Measurements from ENCODE around the gene RTN4R.
A peak's percentile ranks its signal among the peaks of the same experiment; 100 is the strongest.

RTN4R gene

DNA sequence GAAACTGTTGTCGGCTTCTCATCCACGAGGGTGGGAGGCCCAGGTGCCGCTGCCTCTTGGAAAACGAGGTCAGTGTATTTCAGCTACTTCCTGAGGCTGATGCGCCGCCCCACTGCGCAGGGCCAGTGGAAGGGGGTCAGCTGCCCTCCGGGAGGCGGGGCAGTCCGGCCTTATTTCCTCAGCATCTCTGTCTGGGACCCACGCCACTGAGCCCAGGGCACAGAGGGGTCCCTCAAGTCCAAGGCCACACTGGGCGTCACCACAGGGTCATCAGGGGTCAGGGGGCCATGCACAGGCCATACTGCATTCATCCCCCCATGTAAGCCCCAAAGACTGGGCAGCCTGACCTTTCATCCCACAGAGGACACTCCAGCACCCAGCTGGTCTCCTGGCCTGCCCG is 12.1 kb downstream of the RTN4R start:
- no peak for DNase-seq

DNA sequence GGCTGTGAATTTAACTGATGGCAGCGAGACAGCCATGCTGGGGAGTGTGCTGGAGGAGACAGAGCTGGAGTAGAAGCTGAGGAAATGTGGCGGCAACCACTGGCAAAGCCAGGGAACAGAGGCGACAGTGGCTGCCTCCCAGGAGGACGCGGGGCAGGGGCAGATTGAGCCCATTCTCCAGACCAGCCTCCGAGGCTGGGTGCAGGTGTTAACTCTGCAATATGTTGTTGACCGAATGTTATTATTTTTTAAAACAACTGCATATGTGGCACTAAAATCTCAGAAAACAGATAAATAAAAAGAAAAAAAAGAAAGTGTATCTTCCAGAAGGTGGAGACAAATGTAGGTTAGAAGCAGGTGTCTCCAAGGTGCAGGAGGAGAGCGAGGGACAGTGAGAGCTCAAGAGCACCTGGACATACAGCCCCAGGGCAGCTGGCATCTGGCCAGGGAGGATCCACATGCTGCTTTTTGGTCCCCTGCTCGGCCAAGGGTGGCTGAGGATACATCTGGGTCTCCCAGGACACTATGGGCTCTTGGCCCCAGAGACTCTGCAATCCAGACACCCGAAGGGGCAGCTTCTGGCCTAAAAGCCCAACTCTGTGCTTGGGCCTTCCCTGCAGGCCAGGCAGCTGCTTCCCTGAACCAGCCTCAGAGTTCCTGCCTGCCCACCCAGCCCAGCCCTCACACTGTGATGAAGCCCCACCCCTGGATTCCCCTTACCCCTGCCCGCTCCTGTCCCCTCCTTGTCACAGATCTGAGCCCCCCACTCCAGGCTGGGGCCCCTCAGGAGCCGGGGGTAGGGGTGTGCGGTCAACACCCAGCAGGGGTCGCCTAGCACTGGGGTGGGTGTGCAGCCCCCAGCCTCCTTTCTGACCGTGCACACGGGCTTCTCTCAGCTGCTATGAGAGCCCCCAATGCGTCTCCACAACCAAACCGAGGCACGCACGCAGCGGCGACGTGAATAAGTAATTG is 12.9 kb downstream of the RTN4R start:
- no peak for DNase-seq

DNA sequence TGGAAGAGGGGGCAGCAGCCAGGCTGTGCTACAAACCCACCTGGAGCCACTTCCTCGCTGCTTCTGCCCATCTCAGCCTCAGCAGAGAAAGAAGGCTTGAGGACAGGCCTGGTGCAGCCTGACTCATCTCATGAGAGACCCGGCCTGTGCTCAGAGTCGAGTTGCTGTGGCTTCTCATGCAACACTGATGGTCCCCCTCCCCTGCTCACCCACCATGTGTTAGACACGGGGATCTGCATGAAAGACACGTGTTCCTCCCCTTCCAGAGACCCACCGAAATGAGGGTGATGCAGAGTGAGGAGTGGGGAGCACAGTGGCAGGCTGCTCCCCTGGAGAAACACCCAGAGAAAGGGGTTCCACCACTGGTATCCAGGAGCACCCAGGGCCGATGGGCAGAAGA is 15.0 kb downstream of the RTN4R start:
- no peak for DNase-seq

DNA sequence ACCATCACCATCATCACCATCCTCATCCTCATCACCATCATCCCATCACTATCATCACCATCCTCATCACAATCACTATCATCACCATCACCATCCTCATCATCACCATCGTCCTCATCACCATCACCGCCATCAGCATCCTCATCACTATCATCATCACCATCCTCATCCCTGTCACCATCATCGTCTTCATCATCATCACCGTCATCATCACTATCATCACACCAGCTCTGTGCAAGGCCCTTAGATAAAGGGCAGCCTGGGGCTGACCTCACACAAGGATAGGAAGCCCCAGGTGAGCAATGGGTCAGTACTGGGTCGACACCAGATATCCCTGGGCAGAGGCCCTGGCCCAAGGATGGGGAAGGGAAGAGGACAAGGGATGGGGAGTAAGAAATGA is 16.1 kb downstream of the RTN4R start:
- no peak for DNase-seq

DNA sequence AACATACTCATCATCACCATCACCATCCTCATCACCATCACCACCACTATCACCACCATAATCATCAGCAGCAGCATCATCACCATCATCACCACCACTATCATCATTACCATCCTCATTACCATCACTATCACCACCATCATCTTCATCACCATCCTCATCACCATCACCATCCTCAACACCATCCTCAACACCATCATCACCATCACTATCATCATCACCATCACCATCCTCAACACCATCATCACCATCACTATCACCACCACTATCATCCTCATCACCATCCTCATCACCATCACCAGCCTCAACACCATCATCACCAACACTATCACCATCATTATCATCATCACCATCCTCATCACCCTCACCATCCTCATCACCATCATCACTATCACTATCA is 16.6 kb downstream of the RTN4R start:
- no peak for DNase-seq

DNA sequence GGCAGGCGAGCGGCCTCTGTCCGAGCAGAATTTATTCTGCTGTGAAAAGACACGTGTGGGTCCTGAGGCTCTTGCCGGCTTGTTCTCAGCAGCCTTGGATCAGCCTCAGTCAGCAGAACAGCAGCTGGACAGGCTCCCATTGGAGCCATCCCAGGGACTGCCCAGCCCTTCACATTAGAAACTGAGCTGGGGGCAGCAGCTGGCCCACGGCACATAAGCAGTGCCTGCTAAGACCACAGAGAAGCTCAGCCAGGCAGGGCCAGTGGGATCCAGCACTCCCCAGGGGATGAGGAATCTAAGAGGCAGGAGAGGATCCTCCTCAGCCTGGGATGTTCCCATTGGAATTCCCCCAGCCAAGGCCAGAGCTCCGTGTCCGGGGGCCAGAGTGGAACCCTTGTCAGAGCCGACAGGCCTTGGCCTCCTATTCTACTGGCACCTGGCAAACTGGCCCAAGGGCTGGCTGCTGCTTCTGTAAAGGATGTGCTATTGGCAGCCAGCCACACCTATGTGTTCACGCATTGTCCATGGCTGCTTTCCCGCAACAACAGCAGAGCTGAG is 18.2 kb downstream of the RTN4R start:
- no peak for DNase-seq

DNA sequence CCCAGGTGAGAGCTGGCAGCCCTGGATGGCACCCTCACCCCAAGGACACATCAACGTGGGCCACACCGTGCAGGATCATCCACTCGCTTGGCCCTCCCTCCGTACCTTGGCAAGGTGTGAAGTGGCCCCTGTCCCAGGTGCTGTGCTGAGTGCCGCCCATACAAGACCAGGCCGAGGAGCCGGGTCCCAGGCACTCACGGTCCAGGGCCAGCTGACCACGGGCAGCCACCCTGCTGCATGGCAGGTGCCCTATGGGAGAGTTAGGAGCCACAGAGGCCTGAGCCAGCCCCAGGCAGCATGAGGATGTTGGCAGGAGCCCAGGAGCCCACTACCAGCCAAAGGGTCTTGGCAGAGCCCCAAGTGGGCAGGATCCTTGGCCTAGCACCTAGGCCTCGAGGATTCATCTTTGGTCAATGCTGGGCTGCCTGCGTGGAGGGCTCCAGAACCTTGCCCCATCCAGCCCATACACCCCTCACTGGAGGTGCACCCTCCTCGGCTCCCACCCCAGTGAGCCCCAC is 19.6 kb downstream of the RTN4R start:
- no peak for DNase-seq

DNA sequence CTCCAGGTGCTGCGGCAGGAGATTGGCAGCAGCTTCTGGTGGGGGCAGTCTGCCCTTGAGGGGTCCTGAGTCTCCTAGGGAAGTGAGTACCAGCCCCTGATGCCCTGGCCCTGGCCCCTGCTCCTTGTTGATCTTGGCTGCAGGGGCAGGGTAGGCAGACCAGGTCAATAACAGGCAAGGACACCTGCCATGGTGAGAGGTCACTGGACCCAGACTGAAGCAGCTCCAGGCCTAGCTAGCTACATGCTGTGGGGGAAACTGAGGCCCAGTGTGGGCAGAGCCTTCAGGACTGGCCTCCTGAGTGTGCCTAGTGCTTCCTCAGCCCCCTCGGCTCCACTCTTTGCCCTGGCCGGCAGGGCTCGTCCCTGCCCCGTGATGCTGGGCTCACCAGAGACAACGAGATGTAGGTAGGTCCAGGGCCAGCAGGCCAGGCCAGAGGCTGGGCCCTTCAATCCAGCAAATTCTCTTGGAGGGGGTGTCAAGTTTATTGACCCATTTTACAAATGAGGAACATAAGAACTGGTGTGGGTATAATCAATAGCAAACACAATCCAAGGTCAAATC is 20.4 kb downstream of the RTN4R start:
- DNase-seq: no peak

DNA sequence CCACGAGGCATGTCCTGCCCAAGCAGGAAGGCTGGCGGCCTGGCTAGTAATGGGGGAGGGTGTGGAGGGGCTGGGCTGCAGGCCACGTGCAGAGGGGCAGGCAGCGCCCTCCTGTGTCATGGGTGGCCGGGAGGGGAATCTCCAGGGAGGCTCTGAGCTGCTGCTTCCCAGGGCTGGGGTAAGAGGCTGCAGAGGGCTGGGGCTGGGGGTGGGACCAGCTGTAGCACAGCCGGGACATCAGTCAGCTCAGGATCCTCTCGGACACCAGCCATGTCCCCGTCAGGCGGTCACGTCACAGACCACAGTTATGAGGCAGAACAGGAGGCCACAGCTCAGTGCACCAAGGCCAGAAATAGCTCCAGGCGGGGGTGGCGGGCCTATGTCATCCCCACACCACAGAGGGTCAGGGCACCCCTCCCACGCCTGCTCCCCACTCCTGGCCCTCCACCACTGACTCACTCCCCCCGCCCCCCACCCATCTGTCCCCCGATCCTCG is 21.1 kb downstream of the RTN4R start:
- DNase-seq: no peak

DNA sequence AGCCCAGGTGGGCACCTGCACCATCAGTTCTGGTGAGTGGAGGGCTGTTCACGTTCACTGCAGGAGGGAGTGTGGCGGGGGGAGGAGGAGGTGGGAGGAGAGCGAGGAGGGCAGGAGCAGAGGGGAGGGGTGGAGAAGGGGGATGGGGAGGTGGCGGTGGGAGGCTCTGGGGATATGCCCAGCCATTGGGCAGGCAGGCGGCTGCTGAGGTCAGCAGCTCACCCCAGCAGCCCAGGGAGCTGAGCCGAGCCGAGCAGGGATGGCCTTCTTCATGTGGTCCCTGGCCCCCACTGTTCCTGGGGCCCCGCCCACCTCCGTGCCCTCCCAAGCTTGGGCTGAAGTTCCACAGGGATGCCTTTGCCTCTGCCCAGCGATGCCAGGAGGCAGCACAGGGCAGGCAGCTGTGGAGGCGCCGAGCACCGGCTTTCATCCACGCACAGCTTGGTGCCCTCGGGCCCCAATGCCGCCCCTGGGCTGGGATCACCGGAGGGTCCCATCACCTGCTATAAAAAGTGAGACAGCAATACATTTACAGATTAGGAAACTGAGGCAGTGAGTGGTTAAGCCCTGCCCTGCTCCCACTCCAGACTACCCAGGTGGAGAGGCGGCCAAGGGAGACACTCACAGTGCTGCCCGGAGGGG is 21.6 kb downstream of the RTN4R start:
- DNase-seq: no peak

DNA sequence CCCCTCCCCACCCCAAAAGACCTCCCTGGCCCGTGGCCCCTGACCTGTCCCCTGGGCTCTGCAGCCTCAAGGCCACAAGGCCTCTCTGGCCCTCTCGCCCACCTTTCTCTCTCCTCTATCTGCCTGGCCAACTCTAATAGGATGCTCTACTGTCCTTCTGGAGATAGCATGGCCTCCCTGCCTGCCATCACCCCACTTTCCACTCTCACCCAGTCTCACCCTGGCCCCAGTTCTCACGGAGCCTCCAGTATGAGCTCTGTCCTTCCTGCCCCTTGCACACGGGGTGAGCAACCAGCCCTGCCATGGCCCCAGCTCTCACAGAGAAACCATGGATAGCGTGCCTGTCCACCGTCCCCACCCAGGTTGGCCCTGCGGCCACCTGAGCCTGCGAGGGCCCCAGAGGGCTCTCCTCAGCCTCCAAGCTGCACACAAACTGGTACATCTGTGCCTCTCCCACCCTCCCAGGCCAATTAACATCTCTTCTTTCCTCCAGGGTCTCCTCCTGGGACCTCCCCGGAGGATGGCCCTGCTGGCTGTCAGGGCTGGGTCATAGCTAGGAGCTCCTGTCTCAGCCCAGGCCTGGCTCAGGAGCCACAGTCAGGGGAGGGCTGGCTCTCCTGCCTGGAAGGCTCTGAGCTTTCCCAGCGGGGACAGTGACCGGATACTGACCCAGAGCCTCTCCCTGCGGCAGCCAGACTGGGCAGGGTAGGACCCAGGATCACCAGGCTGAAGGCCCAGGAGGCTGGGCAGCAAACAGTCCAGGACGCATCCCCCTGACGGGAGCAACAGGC is 22.3 kb downstream of the RTN4R start:
- no peak for DNase-seq

DNA sequence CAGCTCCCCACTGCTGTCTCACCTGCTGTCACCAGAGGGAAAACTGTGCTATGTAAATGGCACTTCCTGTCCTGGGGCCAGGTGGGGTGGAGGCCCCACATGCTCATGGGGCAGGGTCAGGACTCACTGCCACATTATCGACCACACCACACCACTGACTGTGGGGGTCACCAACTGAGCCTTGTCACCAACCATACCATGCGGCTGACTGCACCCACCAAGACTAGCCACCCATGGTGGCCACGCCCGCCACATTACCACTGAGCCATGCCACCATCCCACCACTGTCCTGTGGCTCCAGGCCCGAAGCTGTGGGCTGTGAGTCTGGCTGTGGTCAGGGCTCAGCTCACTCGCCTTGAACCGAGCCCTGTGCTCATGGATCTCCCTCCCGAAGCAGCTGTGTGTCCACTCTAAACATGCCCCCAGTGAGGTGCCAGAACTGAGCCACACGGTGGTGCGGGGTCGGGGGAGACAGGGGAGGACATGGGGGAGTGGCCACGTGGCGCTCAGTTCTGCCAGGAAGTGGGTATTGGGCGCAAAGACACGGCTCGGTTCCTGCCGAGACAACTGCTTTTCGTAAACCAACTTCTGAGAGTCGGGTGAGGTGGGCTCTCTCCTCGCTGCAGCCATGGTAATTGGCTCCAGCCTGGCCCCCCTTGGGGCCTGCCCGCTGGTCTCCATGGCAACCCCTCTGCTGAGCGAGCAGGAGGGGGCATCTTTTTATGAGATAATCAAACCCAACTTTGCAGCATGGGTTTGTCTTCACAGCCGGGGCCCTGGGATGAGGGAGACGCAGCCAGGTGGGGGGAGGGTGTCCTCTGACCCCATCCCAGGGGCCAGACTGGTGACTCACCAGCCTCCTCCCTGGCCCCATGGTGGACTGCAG is 23.2 kb downstream of the RTN4R start:
- no peak for DNase-seq

DNA sequence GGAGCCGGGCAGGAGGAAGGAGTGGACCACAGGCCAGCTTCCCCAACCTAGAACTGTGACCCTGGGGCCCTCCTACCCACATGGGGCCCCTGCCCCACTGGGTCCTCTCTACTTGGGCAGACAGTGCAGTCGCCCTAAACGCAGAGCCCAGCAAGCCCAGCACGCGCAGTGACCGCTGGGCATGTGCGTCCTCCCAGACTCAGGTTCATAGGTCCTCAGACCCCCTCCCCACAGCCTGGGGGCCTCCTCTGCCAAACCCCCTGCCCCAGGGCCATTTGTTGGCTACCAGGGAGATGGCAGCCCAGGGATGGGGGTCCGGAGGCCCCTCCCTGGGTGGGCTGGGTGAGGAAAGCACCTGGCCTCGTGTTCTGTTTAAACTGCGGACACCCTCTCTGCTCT is 23.9 kb downstream of the RTN4R start:
- no peak for DNase-seq

DNA sequence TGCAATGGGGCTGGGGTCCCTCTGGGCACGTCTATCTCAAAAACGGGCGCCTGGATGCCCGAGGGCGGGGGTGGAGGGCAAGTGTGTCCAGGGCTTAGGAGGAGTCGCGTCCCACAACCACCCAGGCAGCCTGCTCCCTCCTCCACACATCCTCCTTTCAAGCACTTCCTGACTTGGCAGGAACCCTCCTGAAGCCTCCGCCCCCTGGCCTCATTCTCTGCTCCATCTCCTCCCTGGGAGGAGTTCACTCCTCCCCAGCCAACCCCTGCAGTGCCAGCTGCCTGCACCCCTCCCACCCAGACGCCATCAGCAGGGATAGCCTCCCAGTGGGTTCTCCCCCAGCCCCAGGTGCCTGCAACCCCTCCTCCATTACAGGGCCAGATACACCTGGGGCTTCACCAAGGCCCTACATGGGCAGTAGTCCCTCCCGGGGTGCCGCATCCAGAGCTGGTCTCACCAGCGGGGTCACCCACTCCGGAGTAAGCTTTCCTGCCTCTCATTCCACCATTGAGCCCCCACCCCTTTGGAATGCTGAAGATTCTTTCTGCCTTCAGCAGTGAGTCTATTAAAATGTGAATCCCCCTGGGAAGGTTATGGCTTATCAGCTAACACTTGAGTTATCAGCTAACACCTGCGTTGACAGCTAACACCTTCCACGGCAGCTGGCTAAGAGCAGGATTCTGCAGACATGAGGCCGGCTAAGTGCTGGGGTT is 24.4 kb downstream of the RTN4R start:
- peak in 1 of 2 experiments; percentile 53 for DNase-seq

DNA sequence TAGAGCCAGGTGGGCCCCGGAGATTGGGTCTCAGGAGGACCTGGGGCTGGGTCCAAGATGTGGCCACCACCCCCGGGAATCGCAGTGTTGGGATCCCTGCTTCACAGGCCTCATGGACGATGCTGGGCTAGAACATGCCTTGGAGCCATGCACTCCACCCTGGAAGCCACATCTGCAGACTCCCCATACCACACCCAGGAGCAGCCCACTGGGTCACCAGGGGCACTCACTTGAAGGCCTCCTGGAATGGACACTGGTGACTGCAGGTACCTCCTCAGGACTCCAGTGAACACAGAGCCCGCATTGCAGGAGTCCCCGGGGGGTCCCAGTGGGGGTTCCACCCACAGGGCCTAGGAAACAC is 25.0 kb downstream of the RTN4R start:
- DNase-seq: no peak

DNA sequence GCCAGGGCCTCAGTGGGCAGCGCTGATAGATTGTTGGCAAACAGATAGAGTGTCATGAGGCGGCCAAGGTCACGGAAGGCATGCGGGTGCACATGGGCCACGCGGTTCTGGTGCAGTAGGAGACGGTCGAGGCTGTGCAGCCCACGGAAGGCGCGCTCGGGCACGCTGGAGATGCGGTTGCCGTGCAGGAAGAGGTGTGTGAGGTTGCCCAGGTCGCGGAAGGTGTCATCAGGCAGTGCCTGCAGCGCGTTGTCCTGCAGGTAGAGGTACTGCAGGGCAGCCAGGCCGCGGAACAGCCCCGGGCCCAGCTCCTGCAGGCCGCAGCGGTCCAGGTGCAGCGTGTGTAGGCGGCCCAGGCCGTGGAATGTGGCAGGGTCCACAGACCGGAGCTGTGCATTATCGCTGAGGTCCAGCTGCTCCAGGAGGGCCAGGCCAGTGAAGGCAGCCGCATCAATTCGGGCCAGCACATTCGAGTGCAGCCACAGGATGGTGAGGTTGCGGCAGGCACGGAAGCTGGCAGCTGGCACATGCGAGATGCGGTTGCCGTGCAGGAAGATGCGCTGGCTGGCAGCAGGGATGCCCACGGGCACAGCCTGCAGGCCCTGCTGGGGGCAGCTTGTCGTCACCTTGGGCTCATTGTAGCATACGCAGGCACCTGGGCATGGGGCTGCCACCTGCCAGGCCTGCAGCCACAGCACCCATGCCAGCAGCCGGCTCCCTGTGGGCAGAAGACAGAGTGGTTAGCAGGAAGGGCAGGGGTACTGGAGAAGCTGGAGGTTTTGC is 25.5 kb downstream of the RTN4R start:
- no peak for DNase-seq

DNA sequence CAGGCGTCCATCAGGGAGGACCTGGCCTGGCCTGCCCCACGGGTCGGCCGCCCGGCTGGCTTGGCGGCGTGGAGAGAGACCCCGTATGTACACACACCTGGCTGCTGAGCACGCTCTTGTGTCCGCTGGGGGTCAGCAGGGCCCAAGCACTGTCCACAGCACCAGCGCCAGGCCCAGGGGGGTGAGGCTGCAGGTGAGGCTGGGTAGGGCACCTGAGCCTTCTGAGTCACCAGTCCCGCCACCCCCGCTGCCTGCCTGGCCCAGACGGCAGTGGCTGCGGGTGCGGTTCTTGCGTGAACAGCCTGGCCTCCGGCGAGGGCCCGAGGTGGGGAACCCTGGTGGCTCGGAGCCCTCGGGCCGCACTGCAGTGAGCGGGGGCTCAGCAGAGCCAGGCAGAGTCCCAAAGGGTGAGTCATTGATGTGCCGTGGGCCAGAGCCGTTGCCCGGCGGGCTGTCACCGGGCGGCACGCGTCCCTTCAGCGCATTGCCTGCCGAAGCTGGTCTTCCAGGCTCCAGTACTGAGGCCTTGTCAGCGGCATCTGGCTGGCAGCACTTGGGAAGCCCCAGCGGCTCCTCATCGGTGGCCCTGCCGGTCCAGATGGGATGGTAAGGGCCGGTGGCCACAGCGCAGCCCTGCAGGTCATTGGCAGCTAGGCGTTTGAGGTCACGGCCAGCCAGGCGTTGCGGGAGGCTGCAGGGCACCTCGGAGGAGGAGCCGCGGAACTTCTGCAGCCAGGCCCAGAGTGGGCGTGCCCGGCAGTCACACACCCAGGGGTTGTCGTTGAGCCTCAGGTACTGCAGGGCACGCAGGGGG is 26.3 kb downstream of the RTN4R start:
- no peak for DNase-seq

DNA sequence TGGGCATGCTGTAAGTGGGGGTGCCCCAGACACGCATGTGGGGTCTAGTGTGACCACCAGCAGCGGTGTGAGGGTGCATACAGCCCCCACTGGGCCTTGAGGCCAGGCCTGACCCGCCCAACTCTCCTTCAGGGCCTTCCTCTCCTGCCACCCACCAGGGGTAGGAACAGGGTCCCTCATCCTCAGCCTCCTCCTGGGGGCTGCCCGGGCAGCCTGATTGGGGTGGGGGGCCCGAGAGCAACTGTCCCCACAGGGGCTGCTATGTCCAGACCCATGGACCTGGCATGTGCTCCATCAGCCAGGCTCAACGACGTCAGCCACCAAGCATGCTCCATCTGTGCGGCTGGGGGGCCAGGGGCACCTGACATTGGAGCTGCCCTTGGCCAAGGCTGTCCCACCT is 27.2 kb downstream of the RTN4R start:
- DNase-seq: no peak

DNA sequence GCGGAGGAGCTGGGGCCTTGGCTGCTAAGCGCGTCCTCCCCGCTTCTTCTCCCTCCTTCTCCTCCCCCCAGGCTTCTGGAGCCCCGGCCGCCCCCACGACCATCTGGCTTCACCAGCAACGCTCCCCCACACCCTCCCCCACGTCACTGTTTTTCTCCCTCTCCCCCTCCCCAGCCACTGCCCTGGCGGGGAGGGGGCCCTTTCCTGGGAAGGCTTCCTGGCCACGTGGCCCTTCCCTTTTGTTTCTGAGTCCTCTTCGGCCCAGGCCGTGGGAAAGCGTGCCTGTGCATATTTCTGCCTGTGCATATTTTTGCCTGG is 27.7 kb downstream of the RTN4R start:
- no peak for DNase-seq
